ENCODE data around the gene MARK3.

- TF ChIP-seq CTCF (IDR thresholded peaks at IDR 0.05), result no peak
- TF ChIP-seq POLR2A (IDR thresholded peaks at IDR 0.05), result no peak
Observed at GRCh38 chr14:103460415-103460814, 75.2 kb downstream of the MARK3 start.

Measured in lower leg skin (tissue), 3 donors.